Neural progenitor cell (in vitro differentiated cells): Measurements from ENCODE around the gene PTPN23. TPM values are rescaled to one million over a fixed set of nuclear protein-coding genes. Genes with fewer than 3 reads are reported as not detected.

Experiments used
- DNase-seq: peaks from one replicate; pipeline ENCODE4 v3.0.0-alpha.2; 2016; ENCODE audit warnings: low spot score
- H2AFZ ChIP-seq: fragments of 200-600 bp; sonication (generic); replicated peaks from 2 replicates; pipeline ENCODE4 v1.6.1; 2016; ENCODE audit warnings: antibody characterized with exemption
- H3F3A ChIP-seq: fragments of 200-600 bp; sonication (generic); 2 replicates; pipeline ENCODE4 v1.6.1; 2016; ENCODE audit warnings: antibody characterized with exemption, low read depth
- H3K27ac ChIP-seq: fragments of 200-600 bp; sonication (generic); 2 replicates; pipeline ENCODE4 v1.5.1; 2016; ENCODE audit warnings: mild to moderate bottlenecking
- H3K27me3 ChIP-seq: fragments of 200-600 bp; sonication (generic); 2 replicates; pipeline ENCODE4 v1.6.1; 2016; ENCODE audit warnings: mild to moderate bottlenecking, moderate library complexity
- H3K36me3 ChIP-seq: fragments of 200-600 bp; sonication (generic); 2 replicates; pipeline ENCODE4 v1.5.1; 2016
- H3K4me1 ChIP-seq: fragments of 200-600 bp; sonication (generic); 2 replicates; pipeline ENCODE4 v1.6.1; 2016; ENCODE audit warnings: mixed run types
- H3K4me2 ChIP-seq: fragments of 200-600 bp; sonication (generic); 2 replicates; pipeline ENCODE4 v1.6.1; 2016
- H3K4me3 ChIP-seq: fragments of 200-600 bp; sonication (generic); 2 replicates; pipeline ENCODE4 v1.5.1; 2016
- H3K79me2 ChIP-seq: fragments of 200-600 bp; sonication (generic); 2 replicates; pipeline ENCODE4 v1.6.1; 2016; ENCODE audit warnings: low read depth
- H3K9ac ChIP-seq: fragments of 200-600 bp; sonication (generic); 2 replicates; pipeline ENCODE4 v1.6.1; 2016
- H3K9me3 ChIP-seq: fragments of 200-600 bp; sonication (generic); 2 replicates; pipeline ENCODE4 v1.5.1; 2016; ENCODE audit warnings: low read depth
- H4K20me1 ChIP-seq: fragments of 200-600 bp; sonication (generic); 2 replicates; pipeline ENCODE4 v1.6.1; 2016; ENCODE audit warnings: low read depth
- H3K27ac Mint-ChIP-seq: 3 replicates; pipeline ENCODE4 v1.8.0; 2021; ENCODE audit warnings: mixed read lengths
- H3K27me3 Mint-ChIP-seq: 2 replicates; pipeline ENCODE4 v1.8.0; 2022; ENCODE audit warnings: low read depth, mild to moderate bottlenecking, inconsistent platforms, moderate library complexity, mixed read lengths; ENCODE audit not compliant: insufficient read depth
- H3K36me3 Mint-ChIP-seq: 3 replicates; pipeline ENCODE4 v1.8.0; 2021; ENCODE audit warnings: mixed read lengths
- H3K4me1 Mint-ChIP-seq: 3 replicates; pipeline ENCODE4 v1.8.0; 2021; ENCODE audit warnings: mixed read lengths
- H3K4me3 Mint-ChIP-seq: 3 replicates; pipeline ENCODE4 v1.8.0; 2021; ENCODE audit warnings: mild to moderate bottlenecking, moderate library complexity, mixed read lengths
- H3K9me3 Mint-ChIP-seq: 3 replicates; pipeline ENCODE4 v1.8.0; 2020; ENCODE audit warnings: mixed read lengths
- CTCF ChIP-seq: fragments of 200-600 bp; sonication (generic); IDR thresholded peaks from 2 replicates; pipeline ENCODE4 v1.5.1; 2017; ENCODE audit warnings: antibody characterized with exemption, mild to moderate bottlenecking
- EZH2 ChIP-seq: fragments of 200-600 bp; sonication (generic); IDR thresholded peaks from 2 replicates; pipeline ENCODE4 v1.6.1; 2017; ENCODE audit warnings: antibody characterized with exemption, mild to moderate bottlenecking, moderate library complexity
- EZH2phosphoT487 ChIP-seq: fragments of 200-600 bp; sonication (generic); IDR thresholded peaks from 2 replicates; pipeline ENCODE4 v1.6.1; 2017; ENCODE audit warnings: antibody characterized with exemption
- total RNA-seq: library from RNA; depleted of rRNA; stranded (reverse); fragments of >200 nt; gene quantifications from 2 replicates; pipeline ENCODE4 v1.2.3, GENCODE V29; 2015; ENCODE audit warnings: low replicate concordance

Gene PTPN23
- total RNA-seq, 1 donor from 2014 or later, result 3.4 TPM

DNA sequence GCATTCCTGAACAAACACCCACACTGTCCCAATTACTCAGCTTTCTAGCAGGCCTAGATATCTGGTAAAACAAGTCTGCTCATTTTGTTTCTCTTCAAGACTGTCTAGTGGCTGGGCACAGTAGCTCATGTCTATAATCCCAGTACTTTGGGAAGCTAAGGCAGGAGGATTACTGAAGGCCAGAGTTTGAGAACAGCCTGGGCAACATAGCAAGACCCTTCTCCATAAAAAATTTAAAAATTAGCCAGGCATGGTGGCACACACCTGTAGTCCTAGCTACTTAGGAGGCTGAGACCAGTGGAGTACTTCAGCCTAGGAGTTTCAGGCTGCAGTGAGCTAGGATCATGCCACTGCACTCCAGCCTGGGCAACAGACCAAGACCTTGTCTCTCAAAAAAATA is 6.2 kb upstream of the PTPN23 start:
- H3K9me3 ChIP-seq, result no peaks in the 10 kb centered on the region
- no peak overlapping the region for H2AFZ ChIP-seq
- peaks cover 9% of the 10 kb centered on the region for H3K79me2 ChIP-seq
- no peak for DNase-seq
- H3F3A ChIP-seq, result no peaks in the 10 kb centered on the region
- H3K36me3 Mint-ChIP-seq, result no peaks in the 10 kb centered on the region
- H3K9ac ChIP-seq, result no peak overlapping the region
- peaks cover 1% of the 10 kb centered on the region for H3K4me1 Mint-ChIP-seq
- no peaks in the 10 kb centered on the region for H3K27me3 ChIP-seq
- no peak overlapping the region for H3K27ac ChIP-seq
- TF ChIP-seq EZH2phosphoT487 (no peak), EZH2 (no peak), CTCF (no peak)
- H4K20me1 ChIP-seq, result no peaks in the 10 kb centered on the region
- H3K4me3 Mint-ChIP-seq, result no peak overlapping the region
- H3K9me3 Mint-ChIP-seq, result no peaks in the 10 kb centered on the region
- H3K4me2 ChIP-seq, result no peak overlapping the region
- no peak overlapping the region for H3K27ac Mint-ChIP-seq
- no peaks in the 10 kb centered on the region for H3K36me3 ChIP-seq
- peaks cover 7% of the 10 kb centered on the region for H3K27me3 Mint-ChIP-seq
- H3K4me1 ChIP-seq, result peaks cover 1% of the 10 kb centered on the region
- no peak overlapping the region for H3K4me3 ChIP-seq

DNA sequence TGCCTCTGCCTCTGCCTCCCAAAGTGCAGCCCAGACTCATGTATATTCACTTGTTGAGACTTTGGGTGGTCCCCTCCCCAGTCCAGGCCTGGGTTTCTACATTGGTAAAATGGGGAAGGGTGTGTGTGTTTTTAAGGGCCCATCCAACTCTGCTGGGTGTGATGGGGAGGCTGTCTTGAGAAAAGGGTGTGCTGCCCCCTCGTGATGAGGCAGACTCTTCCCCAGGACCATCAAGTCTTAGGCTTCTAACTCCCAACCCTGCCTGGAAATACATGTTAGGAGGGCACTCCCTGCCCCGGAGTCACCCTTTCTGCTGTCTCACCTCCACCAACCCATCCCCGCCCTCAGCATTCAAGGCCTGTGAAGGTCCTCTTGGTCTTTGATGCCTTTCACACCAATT is 4.4 kb upstream of the PTPN23 start:
- H3K4me1 ChIP-seq, result peaks cover 5% of the 10 kb centered on the region
- Mint-ChIP-seq H3K4me1 (peaks cover 9% of the 10 kb centered on the region), H3K27me3 (peaks cover 4% of the 10 kb centered on the region), H3K9me3 (no peaks in the 10 kb centered on the region), H3K4me3 (no peak overlapping the region), H3K27ac (no peak overlapping the region), H3K36me3 (no peaks in the 10 kb centered on the region)
- no peaks in the 10 kb centered on the region for H3K9me3 ChIP-seq
- H3K36me3 ChIP-seq, result no peaks in the 10 kb centered on the region
- no peak overlapping the region for H3K4me2 ChIP-seq
- H4K20me1 ChIP-seq, result peaks cover 3% of the 10 kb centered on the region
- H3F3A ChIP-seq, result peaks cover 8% of the 10 kb centered on the region
- no peak for TF ChIP-seq EZH2
- TF ChIP-seq CTCF, result no peak
- no peak for TF ChIP-seq EZH2phosphoT487
- no peak for DNase-seq
- no peak overlapping the region for H3K27ac ChIP-seq
- H2AFZ ChIP-seq, result no peak overlapping the region
- H3K4me3 ChIP-seq, result no peak overlapping the region
- no peak overlapping the region for H3K9ac ChIP-seq
- no peaks in the 10 kb centered on the region for H3K27me3 ChIP-seq
- H3K79me2 ChIP-seq, result peaks cover 14% of the 10 kb centered on the region

DNA sequence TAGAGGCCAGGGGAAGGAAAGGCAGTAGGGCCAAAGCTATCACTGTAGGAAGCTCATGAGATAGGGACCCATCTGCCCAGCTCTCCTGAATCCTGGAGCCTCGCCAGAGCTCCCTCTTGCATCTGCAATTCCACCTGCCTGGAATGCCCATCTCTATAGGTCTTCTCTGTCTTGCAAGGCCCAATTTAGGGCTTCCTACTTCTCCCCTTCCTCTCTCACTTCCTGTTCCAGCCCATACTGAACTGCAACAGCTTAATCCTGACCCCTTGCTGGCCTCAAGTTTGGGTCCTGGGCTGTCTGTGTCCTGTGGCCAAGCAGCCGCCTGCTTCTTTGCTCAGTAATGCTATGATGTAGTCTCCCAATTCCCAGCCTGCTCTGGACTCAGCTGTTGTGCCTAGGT is 3.6 kb upstream of the PTPN23 start:
- Histone ChIP-seq H3K4me2 (no peak overlapping the region), H3K4me3 (no peak overlapping the region), H3K9me3 (no peaks in the 10 kb centered on the region), H3K27ac (no peak overlapping the region), H4K20me1 (peaks cover 11% of the 10 kb centered on the region), H3K4me1 (peaks cover 5% of the 10 kb centered on the region), H3K27me3 (no peaks in the 10 kb centered on the region), H3K79me2 (peaks cover 21% of the 10 kb centered on the region), H3F3A (peaks cover 16% of the 10 kb centered on the region), H2AFZ (no peak overlapping the region), H3K9ac (no peak overlapping the region), H3K36me3 (no peaks in the 10 kb centered on the region)
- peaks cover 14% of the 10 kb centered on the region for H3K4me1 Mint-ChIP-seq
- no peaks in the 10 kb centered on the region for H3K9me3 Mint-ChIP-seq
- H3K27me3 Mint-ChIP-seq, result peaks cover 4% of the 10 kb centered on the region
- no peaks in the 10 kb centered on the region for H3K36me3 Mint-ChIP-seq
- TF ChIP-seq EZH2, result no peak
- no peak for TF ChIP-seq EZH2phosphoT487
- TF ChIP-seq CTCF, result no peak
- H3K27ac Mint-ChIP-seq, result no peak overlapping the region
- DNase-seq, result no peak
- H3K4me3 Mint-ChIP-seq, result no peak overlapping the region
